ENCODE measurements around the gene ASNSD1. TPM values are rescaled to one million over a fixed set of nuclear protein-coding genes. Genes with fewer than 3 reads are reported as not detected.

The ASNSD1 gene
- total and polyA plus RNA-seq, 9 of the 15 experiments (the other 6 are each of a cell fraction or from before 2014, with no cell fraction given): 23.9 to 56.4 (median 38.3) TPM

- TF ChIP-seq, protein P1, sequence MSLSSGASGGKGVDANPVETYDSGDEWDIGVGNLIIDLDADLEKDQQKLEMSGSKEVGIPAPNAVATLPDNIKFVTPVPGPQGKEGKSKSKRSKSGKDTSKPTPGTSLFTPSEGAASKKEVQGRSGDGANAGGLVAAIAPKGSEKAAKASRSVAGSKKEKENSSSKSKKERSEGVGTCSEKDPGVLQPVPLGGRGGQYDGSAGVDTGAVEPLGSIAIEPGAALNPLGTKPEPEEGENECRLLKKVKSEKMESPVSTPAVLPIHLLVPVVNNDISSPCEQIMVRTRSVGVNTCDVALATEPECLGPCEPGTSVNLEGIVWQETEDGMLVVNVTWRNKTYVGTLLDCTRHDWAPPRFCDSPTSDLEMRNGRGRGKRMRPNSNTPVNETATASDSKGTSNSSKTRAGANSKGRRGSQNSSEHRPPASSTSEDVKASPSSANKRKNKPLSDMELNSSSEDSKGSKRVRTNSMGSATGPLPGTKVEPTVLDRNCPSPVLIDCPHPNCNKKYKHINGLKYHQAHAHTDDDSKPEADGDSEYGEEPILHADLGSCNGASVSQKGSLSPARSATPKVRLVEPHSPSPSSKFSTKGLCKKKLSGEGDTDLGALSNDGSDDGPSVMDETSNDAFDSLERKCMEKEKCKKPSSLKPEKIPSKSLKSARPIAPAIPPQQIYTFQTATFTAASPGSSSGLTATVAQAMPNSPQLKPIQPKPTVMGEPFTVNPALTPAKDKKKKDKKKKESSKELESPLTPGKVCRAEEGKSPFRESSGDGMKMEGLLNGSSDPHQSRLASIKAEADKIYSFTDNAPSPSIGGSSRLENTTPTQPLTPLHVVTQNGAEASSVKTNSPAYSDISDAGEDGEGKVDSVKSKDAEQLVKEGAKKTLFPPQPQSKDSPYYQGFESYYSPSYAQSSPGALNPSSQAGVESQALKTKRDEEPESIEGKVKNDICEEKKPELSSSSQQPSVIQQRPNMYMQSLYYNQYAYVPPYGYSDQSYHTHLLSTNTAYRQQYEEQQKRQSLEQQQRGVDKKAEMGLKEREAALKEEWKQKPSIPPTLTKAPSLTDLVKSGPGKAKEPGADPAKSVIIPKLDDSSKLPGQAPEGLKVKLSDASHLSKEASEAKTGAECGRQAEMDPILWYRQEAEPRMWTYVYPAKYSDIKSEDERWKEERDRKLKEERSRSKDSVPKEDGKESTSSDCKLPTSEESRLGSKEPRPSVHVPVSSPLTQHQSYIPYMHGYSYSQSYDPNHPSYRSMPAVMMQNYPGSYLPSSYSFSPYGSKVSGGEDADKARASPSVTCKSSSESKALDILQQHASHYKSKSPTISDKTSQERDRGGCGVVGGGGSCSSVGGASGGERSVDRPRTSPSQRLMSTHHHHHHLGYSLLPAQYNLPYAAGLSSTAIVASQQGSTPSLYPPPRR (CRISPR knock-in tag; IDR thresholded peaks at IDR 0.05; ENCODE audit: borderline replicate concordance): no peak
- TF ChIP-seq THRAP3 (IDR thresholded peaks at IDR 0.05; ENCODE audit: borderline replicate concordance) (no peak), ZSCAN29 (IDR thresholded peaks at IDR 0.05) (no peak), RERE (CRISPR knock-in tag; IDR thresholded peaks at IDR 0.05; ENCODE audit: borderline replicate concordance) (no peak), ZNF197 (CRISPR knock-in tag; IDR thresholded peaks at IDR 0.05; ENCODE audit: low read depth) (no peak), RBM17 (IDR thresholded peaks at IDR 0.05; ENCODE audit: borderline replicate concordance, low read depth, low read length) (no peak), SMAD3 (CRISPR knock-in tag; conservative IDR thresholded peaks at IDR 0.05) (no peak), ZBTB2 (IDR thresholded peaks at IDR 0.05) (no peak), MLX (CRISPR knock-in tag; conservative IDR thresholded peaks at IDR 0.05) (no peak), STAT5A (IDR thresholded peaks at IDR 0.05; ENCODE audit: borderline replicate concordance, low read length) (peak; percentile 54; the same call in 1 of the 2 replicates), SLC30A9 (CRISPR knock-in tag; IDR thresholded peaks at IDR 0.05) (no peak), ZFP36 (IDR thresholded peaks at IDR 0.05; ENCODE audit: low read depth, low read length, partially characterized antibody) (no peak), ETV6 (IDR thresholded peaks at IDR 0.05; ENCODE audit: borderline replicate concordance in 1 of 2, low read depth in 2 of 2, low read length in 1 of 2) (no peak), ETV6 (CRISPR knock-in tag; IDR thresholded peaks at IDR 0.05; ENCODE audit: borderline replicate concordance) (no peak), ATF1 (CRISPR knock-in tag; IDR thresholded peaks at IDR 0.05) (no peak), ATF1 (tag; IDR thresholded peaks at IDR 0.05) (peak; percentile 87)
Observed at GRCh38 chr2:189613077-189613636, 48.1 kb upstream of the ASNSD1 start (continued).
